ENCODE data around the gene SETD1B.
"Not testable (repeated sequence)": the region's sequence is repeated elsewhere in the genome, so short reads cannot be mapped to it uniquely, and the experiment has no call there.

Gene SETD1B

GRCh38 chr12:121803861-121804416 lies at the start of gene SETD1B:
Gene SETD1B, plus strand, starts transcription at chr12:121804009. Its CDS starts 729 bp downstream, at chr12:121804738.
- DNase-seq: peak; percentile 82

GRCh38 chr12:121754836-121755235 lies 49.0 kb upstream of the SETD1B start:
- no peak for DNase-seq

- no peak for DNase-seq
Observed at GRCh38 chr12:121755591-121755990, 48.2 kb upstream of the SETD1B start.

GRCh38 chr12:121758536-121758935 lies 45.3 kb upstream of the SETD1B start:
- DNase-seq: not testable (repeated sequence)

- DNase-seq: no peak
Observed at GRCh38 chr12:121762269-121762668, 41.5 kb upstream of the SETD1B start.

- DNase-seq: no peak
Observed at GRCh38 chr12:121764808-121765207, 39.0 kb upstream of the SETD1B start.

GRCh38 chr12:121765573-121765972 lies 38.2 kb upstream of the SETD1B start:
- DNase-seq: no peak

- no peak for DNase-seq
Observed at GRCh38 chr12:121766290-121767039, 37.3 kb upstream of the SETD1B start.

GRCh38 chr12:121767525-121768016 lies 36.2 kb upstream of the SETD1B start:
- peak; percentile 87 for DNase-seq

- no peak for DNase-seq
Observed at GRCh38 chr12:121769297-121769830, 34.4 kb upstream of the SETD1B start.

- no peak for DNase-seq
Observed at GRCh38 chr12:121769831-121770301, 33.9 kb upstream of the SETD1B start.

GRCh38 chr12:121770388-121770787 lies 33.4 kb upstream of the SETD1B start:
- no peak for DNase-seq

GRCh38 chr12:121770813-121771625 lies 32.8 kb upstream of the SETD1B start:
- peak; percentile 49 for DNase-seq

- peak; percentile 72 for DNase-seq
Observed at GRCh38 chr12:121773011-121773777, 30.6 kb upstream of the SETD1B start.

GRCh38 chr12:121774968-121775474 lies 28.8 kb upstream of the SETD1B start:
- DNase-seq: no peak

GRCh38 chr12:121775501-121775900 lies 28.3 kb upstream of the SETD1B start:
- DNase-seq: no peak

GRCh38 chr12:121776190-121777098 lies 27.4 kb upstream of the SETD1B start:
- peak; percentile 86 for DNase-seq

GRCh38 chr12:121778567-121779421 lies 25.0 kb upstream of the SETD1B start:
- DNase-seq: no peak

- DNase-seq: no peak
Observed at GRCh38 chr12:121779422-121779895, 24.4 kb upstream of the SETD1B start.

- no peak for DNase-seq
Observed at GRCh38 chr12:121780429-121780828, 23.4 kb upstream of the SETD1B start.
